BJ (cell line): ENCODE measurements around the gene PPP1R13B. TPM values are rescaled to one million over a fixed set of nuclear protein-coding genes. Genes with fewer than 3 reads are reported as not detected.

Source experiments
- CTCF ChIA-PET: fragments of 350-600 bp; formaldehyde crosslinking; extraction: SDS; loops from one replicate; lab custom pipeline; 2021; ENCODE audit warnings: antibody characterized with exemption, inconsistent platforms; lab: Yijun Ruan, JAX
- POLR2A ChIA-PET: fragments of 300-600 bp; sonication (Branson Sonifier 250); formaldehyde crosslinking; extraction: SDS; loops from one replicate; lab custom pipeline; 2021; ENCODE audit warnings: antibody characterized with exemption; lab: Charles Lee
- DNase-seq: peaks from one replicate; pipeline ENCODE4 v3.0.0-alpha.2; 2011; ENCODE audit warnings: low read depth
- H3K27me3 ChIP-seq: 2 replicates; pipeline ENCODE4 v1.6.0; 2011; ENCODE audit warnings: low read length; ENCODE audit not compliant: control insufficient read depth, insufficient read depth
- H3K36me3 ChIP-seq: 2 replicates; pipeline ENCODE4 v1.5.1; 2011; ENCODE audit warnings: low read length; ENCODE audit not compliant: control insufficient read depth, insufficient read depth
- H3K4me3 ChIP-seq: 2 replicates; pipeline ENCODE4 v1.5.1; 2011; ENCODE audit warnings: low read depth, mild to moderate bottlenecking, control low read depth, low read length
- CTCF ChIP-seq: IDR thresholded peaks from 2 replicates; pipeline ENCODE4 v1.5.1; 2011; ENCODE audit warnings: low read depth, mild to moderate bottlenecking, control low read depth, inconsistent platforms, low read length, moderate library complexity; ENCODE audit not compliant: insufficient read depth
- polyA plus RNA-seq: library from polyadenylated mRNA; depleted of rRNA; stranded (reverse); fragments of >200 nt; gene quantifications from 2 replicates; pipeline ENCODE4 v1.2.3, GENCODE V29; 2011

Gene PPP1R13B
- polyA plus RNA-seq, 1 experiment: 3.3 TPM

- Histone ChIP-seq H3K4me3 (no peak overlapping the region), H3K27me3 (no peaks in the 10 kb centered on the region), H3K36me3 (peaks cover 5% of the 10 kb centered on the region)
- DNase-seq: no peak
- ChIA-PET CTCF (interaction anchor here (1.7 kb wide), 1 partner anchor 13 kb away, joined by 4 read pairs; no protein-coding TSS in a partner anchor), POLR2A (no interaction called here)
- TF ChIP-seq CTCF: no peak
Observed at GRCh38 chr14:103737432-103738045, 109.8 kb downstream of the PPP1R13B start.

GRCh38 chr14:103736546-103737431, 110.6 kb downstream of the PPP1R13B start:
- no peak for DNase-seq
- Histone ChIP-seq H3K4me3 (no peak overlapping the region), H3K27me3 (no peaks in the 10 kb centered on the region), H3K36me3 (peaks cover 9% of the 10 kb centered on the region)
- no peak for TF ChIP-seq CTCF
- ChIA-PET POLR2A (no interaction called here), CTCF (interaction anchor here (1.2 to 1.7 kb wide), 2 partner anchors 12 to 17 kb away, joined by 3 to 4 read pairs; no protein-coding TSS in a partner anchor)

- no peaks in the 10 kb centered on the region for H3K27me3 ChIP-seq
- TF ChIP-seq CTCF: no peak
- no peak for DNase-seq
- H3K36me3 ChIP-seq: peaks cover 9% of the 10 kb centered on the region
- H3K4me3 ChIP-seq: no peak overlapping the region
- POLR2A ChIA-PET: no interaction called here
- CTCF ChIA-PET: interaction anchor here (1.2 to 1.7 kb wide), 3 partner anchors 12 to 16 kb away, joined by 3 to 4 read pairs (median 3); no protein-coding TSS in a partner anchor
Observed at GRCh38 chr14:103735815-103736545, 111.4 kb downstream of the PPP1R13B start.

- DNase-seq: no peak
- H3K27me3 ChIP-seq: no peaks in the 10 kb centered on the region
- ChIA-PET CTCF (interaction anchor here (1.2 to 1.3 kb wide), 2 partner anchors 12 to 15 kb away, joined by 3 read pairs; no protein-coding TSS in a partner anchor), POLR2A (no interaction called here)
- peaks cover 13% of the 10 kb centered on the region for H3K36me3 ChIP-seq
- TF ChIP-seq CTCF: no peak
- H3K4me3 ChIP-seq: no peak overlapping the region
Observed at GRCh38 chr14:103735439-103735814, 111.9 kb downstream of the PPP1R13B start.
